Panc1 (cell line): ENCODE data around the gene PSMB1.
"Not testable (repeated sequence)": the region's sequence is repeated elsewhere in the genome, so short reads cannot be mapped to it uniquely, and the experiment has no call there.

Experiments
- SIN3A ChIP-seq: IDR thresholded peaks from 2 replicates; pipeline ENCODE4 v1.6.1; 2012; ENCODE audit warnings: low read depth, mild to moderate bottlenecking, low read length, moderate library complexity, borderline replicate concordance; ENCODE audit not compliant: insufficient read depth
- TF ChIP-seq, protein P1 (sequence below): fragments of 450-650 bp; IDR thresholded peaks from 2 replicates; pipeline ENCODE4 v1.5.1; 2017; ENCODE audit warnings: mild to moderate bottlenecking

DNA sequence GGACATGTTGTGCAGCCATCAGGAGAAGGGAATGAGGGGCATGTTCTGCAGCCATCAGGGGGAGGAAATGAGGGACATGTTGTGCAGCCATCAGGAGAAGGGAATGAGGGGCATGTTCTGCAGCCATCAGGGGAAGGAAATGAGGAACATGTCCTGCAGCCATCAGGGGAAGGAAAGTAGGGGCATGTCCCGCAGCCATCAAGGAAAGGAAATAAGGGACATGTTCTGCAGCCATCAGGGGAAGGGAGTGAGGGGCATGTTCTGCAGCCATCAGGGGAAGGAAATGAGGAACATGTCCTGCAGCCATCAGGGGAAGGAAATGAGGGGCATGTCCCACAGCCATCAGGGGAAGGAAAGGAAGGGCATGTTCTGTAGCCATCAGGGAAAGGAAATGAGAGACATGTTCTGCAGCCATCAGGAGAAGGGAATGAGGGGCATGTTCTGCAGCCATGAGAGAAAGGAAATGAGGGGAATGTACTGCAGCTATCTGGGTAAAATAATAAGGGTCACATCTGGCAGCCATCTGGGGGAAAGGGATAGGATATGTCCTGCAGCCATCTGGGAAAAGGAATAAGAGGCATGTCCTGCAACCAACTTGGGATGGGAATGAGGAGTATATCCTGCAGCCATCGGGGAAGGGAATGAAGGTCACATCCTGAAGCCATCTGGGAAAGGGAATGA, 50.2 kb downstream of the PSMB1 start:
- TF ChIP-seq, protein P1, sequence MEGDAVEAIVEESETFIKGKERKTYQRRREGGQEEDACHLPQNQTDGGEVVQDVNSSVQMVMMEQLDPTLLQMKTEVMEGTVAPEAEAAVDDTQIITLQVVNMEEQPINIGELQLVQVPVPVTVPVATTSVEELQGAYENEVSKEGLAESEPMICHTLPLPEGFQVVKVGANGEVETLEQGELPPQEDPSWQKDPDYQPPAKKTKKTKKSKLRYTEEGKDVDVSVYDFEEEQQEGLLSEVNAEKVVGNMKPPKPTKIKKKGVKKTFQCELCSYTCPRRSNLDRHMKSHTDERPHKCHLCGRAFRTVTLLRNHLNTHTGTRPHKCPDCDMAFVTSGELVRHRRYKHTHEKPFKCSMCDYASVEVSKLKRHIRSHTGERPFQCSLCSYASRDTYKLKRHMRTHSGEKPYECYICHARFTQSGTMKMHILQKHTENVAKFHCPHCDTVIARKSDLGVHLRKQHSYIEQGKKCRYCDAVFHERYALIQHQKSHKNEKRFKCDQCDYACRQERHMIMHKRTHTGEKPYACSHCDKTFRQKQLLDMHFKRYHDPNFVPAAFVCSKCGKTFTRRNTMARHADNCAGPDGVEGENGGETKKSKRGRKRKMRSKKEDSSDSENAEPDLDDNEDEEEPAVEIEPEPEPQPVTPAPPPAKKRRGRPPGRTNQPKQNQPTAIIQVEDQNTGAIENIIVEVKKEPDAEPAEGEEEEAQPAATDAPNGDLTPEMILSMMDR = not testable (repeated sequence)
- not testable (repeated sequence) for TF ChIP-seq SIN3A
